Right atrium auricular region (tissue), 2 donors: Measurements from ENCODE around the gene SNTA1. TPM values are rescaled to one million over a fixed set of nuclear protein-coding genes. Genes with fewer than 3 reads are reported as not detected.

Experiments used
- DNase-seq: peaks from one replicate; pipeline ENCODE4 v3.0.0-alpha.2; 2019; ENCODE audit warnings: low spot score
- H3K27ac ChIP-seq, 2 donors: fragments of 200-600 bp; sonication (generic); 1 replicate in 1 of 2; 2 replicates in 1 of 2; pipeline ENCODE4 v1.5.1; 2016 to 2019
- H3K27me3 ChIP-seq, 2 donors: fragments of 200-600 bp; sonication (generic); one replicate each; pipeline versions ENCODE4 v1.5.1 to v1.6.0; 2017 to 2019
- H3K36me3 ChIP-seq: fragments of 200-600 bp; sonication (generic); one replicate; pipeline ENCODE4 v1.5.1; 2016
- H3K4me1 ChIP-seq, 2 donors: fragments of 200-600 bp; sonication (generic); one replicate each; pipeline versions ENCODE4 v1.5.1 to v1.6.0; 2017 to 2019
- H3K4me3 ChIP-seq, 2 donors: fragments of 200-600 bp; sonication (generic); 1 replicate in 1 of 2; 2 replicates in 1 of 2; pipeline ENCODE4 v1.5.1; 2017 to 2019; ENCODE audit warnings: mild to moderate bottlenecking in 1 of 2, moderate library complexity in 1 of 2
- H3K9me3 ChIP-seq, 2 donors: fragments of 200-600 bp; sonication (generic); one replicate each; pipeline ENCODE4 v1.5.1; 2019
- CTCF ChIP-seq, 2 donors: fragments of 200-600 bp; sonication (generic); IDR thresholded peaks; one replicate each; pipeline ENCODE4 v1.5.1; 2019; ENCODE audit warnings: antibody characterized with exemption in 2 of 2
- total RNA-seq, 2 donors: library from RNA; depleted of rRNA; stranded (reverse); fragments of >200 nt; gene quantifications; one replicate each; pipeline ENCODE4 v1.1.0, GENCODE V29; 2016

The SNTA1 gene
- total RNA-seq, 2 donors from 2014 or later: 183 to 295 TPM

GRCh38 chr20:33475381-33476152 lies 32.0 kb upstream of the SNTA1 start:
- DNase-seq: no peak
- H3K27ac ChIP-seq: no peak overlapping the region
- no peaks in the 10 kb centered on the region for H3K36me3 ChIP-seq
- H3K4me1 ChIP-seq: no peaks in the 10 kb centered on the region
- H3K27me3 ChIP-seq: no peaks in the 10 kb centered on the region
- H3K9me3 ChIP-seq: no peaks in the 10 kb centered on the region
- no peak for TF ChIP-seq CTCF (IDR thresholded peaks at IDR 0.05)
- H3K4me3 ChIP-seq: no peak overlapping the region

- no peak for DNase-seq
- H3K4me3 ChIP-seq: no peak overlapping the region
- H3K36me3 ChIP-seq: no peaks in the 10 kb centered on the region
- H3K27ac ChIP-seq: no peak overlapping the region
- TF ChIP-seq CTCF (IDR thresholded peaks at IDR 0.05): no peak
- no peaks in the 10 kb centered on the region for H3K9me3 ChIP-seq
- H3K4me1 ChIP-seq: no peaks in the 10 kb centered on the region
- H3K27me3 ChIP-seq: no peaks in the 10 kb centered on the region
Measured at GRCh38 chr20:33474963-33475362, 31.4 kb upstream of the SNTA1 start.

GRCh38 chr20:33474097-33474873 lies 30.7 kb upstream of the SNTA1 start:
- Histone ChIP-seq H3K4me3 (no peak overlapping the region), H3K27me3 (no peaks in the 10 kb centered on the region), H3K4me1 (no peaks in the 10 kb centered on the region), H3K36me3 (no peaks in the 10 kb centered on the region), H3K9me3 (no peaks in the 10 kb centered on the region), H3K27ac (no peak overlapping the region)
- TF ChIP-seq CTCF (IDR thresholded peaks at IDR 0.05): no peak
- DNase-seq: no peak

- no peak for TF ChIP-seq CTCF (IDR thresholded peaks at IDR 0.05)
- no peaks in the 10 kb centered on the region for H3K9me3 ChIP-seq
Measured at GRCh38 chr20:33472868-33473435, 29.4 kb upstream of the SNTA1 start.

GRCh38 chr20:33470866-33471265 lies 27.3 kb upstream of the SNTA1 start:
- no peak overlapping the region for H3K27ac ChIP-seq
- no peak overlapping the region for H3K4me3 ChIP-seq
- H3K4me1 ChIP-seq: no peaks in the 10 kb centered on the region
- no peaks in the 10 kb centered on the region for H3K27me3 ChIP-seq
- no peaks in the 10 kb centered on the region for H3K9me3 ChIP-seq
- no peak for DNase-seq
- no peaks in the 10 kb centered on the region for H3K36me3 ChIP-seq
- TF ChIP-seq CTCF (IDR thresholded peaks at IDR 0.05): no peak

More at GRCh38 chr20:33472868-33473435, 29.4 kb upstream of the SNTA1 start:
- H3K4me1 ChIP-seq: no peaks in the 10 kb centered on the region
- no peak overlapping the region for H3K4me3 ChIP-seq
- no peak for DNase-seq
- H3K27ac ChIP-seq: no peak overlapping the region
- no peaks in the 10 kb centered on the region for H3K36me3 ChIP-seq
- no peaks in the 10 kb centered on the region for H3K27me3 ChIP-seq
